K562 (cell line): ENCODE measurements around the gene TARBP1. TPM values are rescaled to one million over a fixed set of nuclear protein-coding genes. Genes with fewer than 3 reads are reported as not detected.

ENCODE experiments used
- ADNP ChIP-seq: fragments of 200-800 bp; sonication (Bioruptor generic); IDR thresholded peaks from 2 replicates; pipeline ENCODE4 v1.6.1; 2016; ENCODE audit warnings: missing genetic modification characterization, missing compliant biosample characterization
- ATF7 ChIP-seq: fragments of 450-650 bp; IDR thresholded peaks from 2 replicates; pipeline ENCODE4 v1.7.1; 2014; ENCODE audit warnings: mild to moderate bottlenecking, moderate library complexity
- BCOR ChIP-seq: fragments of 450-650 bp; IDR thresholded peaks from 2 replicates; pipeline ENCODE4 v1.6.1; 2016
- CBFA2T2 ChIP-seq: fragments of 450-650 bp; conservative IDR thresholded peaks from 2 replicates; pipeline ENCODE4 v1.6.1; 2017; ENCODE audit warnings: mild to moderate bottlenecking
- CXXC5 ChIP-seq: fragments of 250-450 bp; sonication (Bioruptor Pico); IDR thresholded peaks from 2 replicates; pipeline ENCODE4 v1.8.0; 2022; ENCODE audit warnings: inconsistent platforms, mild to moderate bottlenecking, moderate library complexity
- ETV5 ChIP-seq: sonication (generic); formaldehyde crosslinking; IDR thresholded peaks from 2 replicates; pipeline ENCODE4 v1.4.0; 2020; ENCODE audit warnings: low read depth, mild to moderate bottlenecking, missing genetic modification reagents
- EZH2 ChIP-seq: IDR thresholded peaks from 2 replicates; pipeline ENCODE4 v1.6.1; 2012; ENCODE audit warnings: low read depth, mild to moderate bottlenecking, inconsistent platforms, low read length, borderline replicate concordance
- HNRNPH1 ChIP-seq: fragments of 200-400 bp; formaldehyde crosslinking; optimal IDR thresholded peaks from 2 replicates; pipeline ENCODE3; 2017; ENCODE audit warnings: low read depth, mild to moderate bottlenecking, low read length, moderate library complexity
- NCOA4 ChIP-seq: fragments of 450-650 bp; IDR thresholded peaks from 2 replicates; pipeline ENCODE4 v1.6.1; 2018; ENCODE audit warnings: mild to moderate bottlenecking; ENCODE audit not compliant: partially characterized antibody
- NR4A1 ChIP-seq, 2 experiments: fragments of 250-450 bp in 1 of 2; fragments of 450-650 bp in 1 of 2; sonication (Bioruptor Pico) in 1 of 2; IDR thresholded peaks; 2 replicates each; pipeline versions ENCODE4 v1.4.0 to v1.6.1; 2016 to 2020; ENCODE audit warnings: mild to moderate bottlenecking in 2 of 2, missing compliant biosample characterization in 1 of 2, missing genetic modification characterization in 1 of 2, moderate library complexity in 1 of 2
- RBM34 ChIP-seq: fragments of 200-400 bp; formaldehyde crosslinking; IDR thresholded peaks from 2 replicates; pipeline ENCODE4 v1.6.1; 2018; ENCODE audit warnings: low read length, borderline replicate concordance; ENCODE audit not compliant: insufficient read depth
- ZNF24 ChIP-seq: fragments of 450-650 bp; IDR thresholded peaks from 2 replicates; pipeline ENCODE4 v1.6.1; 2016
- ZZZ3 ChIP-seq: fragments of 450-650 bp; IDR thresholded peaks from 2 replicates; pipeline ENCODE4 v1.6.1; 2016; ENCODE audit warnings: antibody characterized with exemption, mild to moderate bottlenecking, moderate library complexity
- polyA plus RNA-seq, 8 experiments: library from polyadenylated mRNA; depleted of rRNA in 4 of 8; stranded (reverse) in 5 of 8; unstranded in 3 of 8; fragments of >200 nt; fragmentation: Nextera tagmentation in 2 of 8; fragmentation: Illumina TruSeq in 1 of 8; extraction: Ambion mirVana in 2 of 8; extraction: Trizol in 1 of 8; gene quantifications; 2 replicates each; pipeline versions ENCODE4 v1.2.1 to v1.2.3, GENCODE V29; 2011 to 2014; ENCODE audit warnings: inconsistent platforms in 1 of 8, missing spikeins in 1 of 8
- total RNA-seq, 7 experiments: library from RNA; depleted of rRNA in 6 of 7; stranded (reverse); fragments of >200 nt in 6 of 7; fragmentation: Illumina TruSeq in 2 of 7; extraction: Trizol in 2 of 7; gene quantifications; 2 replicates each; pipeline versions ENCODE4 v1.2.1 to v1.2.3, GENCODE V29; 2011 to 2021; ENCODE audit warnings: low replicate concordance in 1 of 7
- TF ChIP-seq, protein P1 (sequence below): fragments of 200-600 bp; sonication (generic); IDR thresholded peaks from one replicate; pipeline ENCODE4 v1.6.1; 2012; ENCODE audit warnings: mild to moderate bottlenecking, low read depth, low read length, inconsistent platforms
- TF ChIP-seq, protein P2 (sequence below): fragments of 250-450 bp; sonication (Bioruptor Pico); IDR thresholded peaks from 2 replicates; pipeline ENCODE4 v1.8.0; 2022; ENCODE audit warnings: moderate library complexity, mild to moderate bottlenecking, inconsistent platforms

The TARBP1 gene
- total and polyA plus RNA-seq, 9 of the 15 experiments (the other 6 are each of a cell fraction or from before 2014, with no cell fraction given): 8.8 to 48.0 (median 22.9) TPM

GRCh38 chr1:234373064-234373958, 105.7 kb downstream of the TARBP1 start, which contains the start of gene COA6 (continued):
- TF ChIP-seq, protein P1, sequence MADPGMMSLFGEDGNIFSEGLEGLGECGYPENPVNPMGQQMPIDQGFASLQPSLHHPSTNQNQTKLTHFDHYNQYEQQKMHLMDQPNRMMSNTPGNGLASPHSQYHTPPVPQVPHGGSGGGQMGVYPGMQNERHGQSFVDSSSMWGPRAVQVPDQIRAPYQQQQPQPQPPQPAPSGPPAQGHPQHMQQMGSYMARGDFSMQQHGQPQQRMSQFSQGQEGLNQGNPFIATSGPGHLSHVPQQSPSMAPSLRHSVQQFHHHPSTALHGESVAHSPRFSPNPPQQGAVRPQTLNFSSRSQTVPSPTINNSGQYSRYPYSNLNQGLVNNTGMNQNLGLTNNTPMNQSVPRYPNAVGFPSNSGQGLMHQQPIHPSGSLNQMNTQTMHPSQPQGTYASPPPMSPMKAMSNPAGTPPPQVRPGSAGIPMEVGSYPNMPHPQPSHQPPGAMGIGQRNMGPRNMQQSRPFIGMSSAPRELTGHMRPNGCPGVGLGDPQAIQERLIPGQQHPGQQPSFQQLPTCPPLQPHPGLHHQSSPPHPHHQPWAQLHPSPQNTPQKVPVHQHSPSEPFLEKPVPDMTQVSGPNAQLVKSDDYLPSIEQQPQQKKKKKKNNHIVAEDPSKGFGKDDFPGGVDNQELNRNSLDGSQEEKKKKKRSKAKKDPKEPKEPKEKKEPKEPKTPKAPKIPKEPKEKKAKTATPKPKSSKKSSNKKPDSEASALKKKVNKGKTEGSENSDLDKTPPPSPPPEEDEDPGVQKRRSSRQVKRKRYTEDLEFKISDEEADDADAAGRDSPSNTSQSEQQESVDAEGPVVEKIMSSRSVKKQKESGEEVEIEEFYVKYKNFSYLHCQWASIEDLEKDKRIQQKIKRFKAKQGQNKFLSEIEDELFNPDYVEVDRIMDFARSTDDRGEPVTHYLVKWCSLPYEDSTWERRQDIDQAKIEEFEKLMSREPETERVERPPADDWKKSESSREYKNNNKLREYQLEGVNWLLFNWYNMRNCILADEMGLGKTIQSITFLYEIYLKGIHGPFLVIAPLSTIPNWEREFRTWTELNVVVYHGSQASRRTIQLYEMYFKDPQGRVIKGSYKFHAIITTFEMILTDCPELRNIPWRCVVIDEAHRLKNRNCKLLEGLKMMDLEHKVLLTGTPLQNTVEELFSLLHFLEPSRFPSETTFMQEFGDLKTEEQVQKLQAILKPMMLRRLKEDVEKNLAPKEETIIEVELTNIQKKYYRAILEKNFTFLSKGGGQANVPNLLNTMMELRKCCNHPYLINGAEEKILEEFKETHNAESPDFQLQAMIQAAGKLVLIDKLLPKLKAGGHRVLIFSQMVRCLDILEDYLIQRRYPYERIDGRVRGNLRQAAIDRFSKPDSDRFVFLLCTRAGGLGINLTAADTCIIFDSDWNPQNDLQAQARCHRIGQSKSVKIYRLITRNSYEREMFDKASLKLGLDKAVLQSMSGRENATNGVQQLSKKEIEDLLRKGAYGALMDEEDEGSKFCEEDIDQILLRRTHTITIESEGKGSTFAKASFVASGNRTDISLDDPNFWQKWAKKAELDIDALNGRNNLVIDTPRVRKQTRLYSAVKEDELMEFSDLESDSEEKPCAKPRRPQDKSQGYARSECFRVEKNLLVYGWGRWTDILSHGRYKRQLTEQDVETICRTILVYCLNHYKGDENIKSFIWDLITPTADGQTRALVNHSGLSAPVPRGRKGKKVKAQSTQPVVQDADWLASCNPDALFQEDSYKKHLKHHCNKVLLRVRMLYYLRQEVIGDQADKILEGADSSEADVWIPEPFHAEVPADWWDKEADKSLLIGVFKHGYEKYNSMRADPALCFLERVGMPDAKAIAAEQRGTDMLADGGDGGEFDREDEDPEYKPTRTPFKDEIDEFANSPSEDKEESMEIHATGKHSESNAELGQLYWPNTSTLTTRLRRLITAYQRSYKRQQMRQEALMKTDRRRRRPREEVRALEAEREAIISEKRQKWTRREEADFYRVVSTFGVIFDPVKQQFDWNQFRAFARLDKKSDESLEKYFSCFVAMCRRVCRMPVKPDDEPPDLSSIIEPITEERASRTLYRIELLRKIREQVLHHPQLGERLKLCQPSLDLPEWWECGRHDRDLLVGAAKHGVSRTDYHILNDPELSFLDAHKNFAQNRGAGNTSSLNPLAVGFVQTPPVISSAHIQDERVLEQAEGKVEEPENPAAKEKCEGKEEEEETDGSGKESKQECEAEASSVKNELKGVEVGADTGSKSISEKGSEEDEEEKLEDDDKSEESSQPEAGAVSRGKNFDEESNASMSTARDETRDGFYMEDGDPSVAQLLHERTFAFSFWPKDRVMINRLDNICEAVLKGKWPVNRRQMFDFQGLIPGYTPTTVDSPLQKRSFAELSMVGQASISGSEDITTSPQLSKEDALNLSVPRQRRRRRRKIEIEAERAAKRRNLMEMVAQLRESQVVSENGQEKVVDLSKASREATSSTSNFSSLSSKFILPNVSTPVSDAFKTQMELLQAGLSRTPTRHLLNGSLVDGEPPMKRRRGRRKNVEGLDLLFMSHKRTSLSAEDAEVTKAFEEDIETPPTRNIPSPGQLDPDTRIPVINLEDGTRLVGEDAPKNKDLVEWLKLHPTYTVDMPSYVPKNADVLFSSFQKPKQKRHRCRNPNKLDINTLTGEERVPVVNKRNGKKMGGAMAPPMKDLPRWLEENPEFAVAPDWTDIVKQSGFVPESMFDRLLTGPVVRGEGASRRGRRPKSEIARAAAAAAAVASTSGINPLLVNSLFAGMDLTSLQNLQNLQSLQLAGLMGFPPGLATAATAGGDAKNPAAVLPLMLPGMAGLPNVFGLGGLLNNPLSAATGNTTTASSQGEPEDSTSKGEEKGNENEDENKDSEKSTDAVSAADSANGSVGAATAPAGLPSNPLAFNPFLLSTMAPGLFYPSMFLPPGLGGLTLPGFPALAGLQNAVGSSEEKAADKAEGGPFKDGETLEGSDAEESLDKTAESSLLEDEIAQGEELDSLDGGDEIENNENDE: no peak
- TF ChIP-seq CBFA2T2 (no peak), CXXC5 (peak; percentile 86), ZNF24 (peak; percentile 51; the same call in 1 of the 2 replicates), NCOA4 (peak; percentile 79), RBM34 (no peak), ETV5 (peak; percentile 95), ATF7 (peak; percentile 93), NR4A1 (CRISPR knock-in tag; IDR thresholded peaks at IDR 0.05) (no peak), NR4A1 (tag; IDR thresholded peaks at IDR 0.05) (peak; percentile 76; the same call in 1 of the 2 replicates), BCOR (peak; percentile 74), ADNP (tag) (no peak), ZZZ3 (0 out of 2 replicates have a peak, but pooled peaks have one; percentile 19), EZH2 (no peak), HNRNPH1 (no peak)
- TF ChIP-seq, protein P2, sequence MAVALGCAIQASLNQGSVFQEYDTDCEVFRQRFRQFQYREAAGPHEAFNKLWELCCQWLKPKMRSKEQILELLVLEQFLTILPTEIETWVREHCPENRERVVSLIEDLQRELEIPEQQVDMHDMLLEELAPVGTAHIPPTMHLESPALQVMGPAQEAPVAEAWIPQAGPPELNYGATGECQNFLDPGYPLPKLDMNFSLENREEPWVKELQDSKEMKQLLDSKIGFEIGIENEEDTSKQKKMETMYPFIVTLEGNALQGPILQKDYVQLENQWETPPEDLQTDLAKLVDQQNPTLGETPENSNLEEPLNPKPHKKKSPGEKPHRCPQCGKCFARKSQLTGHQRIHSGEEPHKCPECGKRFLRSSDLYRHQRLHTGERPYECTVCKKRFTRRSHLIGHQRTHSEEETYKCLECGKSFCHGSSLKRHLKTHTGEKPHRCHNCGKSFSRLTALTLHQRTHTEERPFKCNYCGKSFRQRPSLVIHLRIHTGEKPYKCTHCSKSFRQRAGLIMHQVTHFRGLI (CRISPR knock-in tag): no peak
